Measurements from ENCODE around the gene RRAD.

The RRAD gene

GRCh38 chr16:66950971-66951790 is 25.8 kb upstream of the RRAD start:
- H3K27me3 ChIP-seq: no peaks in the 10 kb centered on the region
- H3K4me1 ChIP-seq: no peaks in the 10 kb centered on the region; the same call in 1 of the 2 replicates
- no peak for TF ChIP-seq CTCF (IDR thresholded peaks at IDR 0.05; ENCODE audit: low read depth, low read length)
- DNase-seq: no peak
- no peaks in the 10 kb centered on the region for H3K36me3 ChIP-seq
- H3K4me3 ChIP-seq (ENCODE audit: low read depth, low read length): no peak overlapping the region
- no peaks in the 10 kb centered on the region for H3K9me3 ChIP-seq

- Histone ChIP-seq H3K36me3 (no peaks in the 10 kb centered on the region), H3K9me3 (no peaks in the 10 kb centered on the region), H3K4me1 (no peaks in the 10 kb centered on the region; the same call in 1 of the 2 replicates), H3K4me3 (ENCODE audit: low read depth, low read length) (no peak overlapping the region), H3K27me3 (no peaks in the 10 kb centered on the region)
- no peak for DNase-seq
- no peak for TF ChIP-seq CTCF (IDR thresholded peaks at IDR 0.05; ENCODE audit: low read depth, low read length)
Observed at GRCh38 chr16:66950437-66950836, 25.1 kb upstream of the RRAD start.

DNA sequence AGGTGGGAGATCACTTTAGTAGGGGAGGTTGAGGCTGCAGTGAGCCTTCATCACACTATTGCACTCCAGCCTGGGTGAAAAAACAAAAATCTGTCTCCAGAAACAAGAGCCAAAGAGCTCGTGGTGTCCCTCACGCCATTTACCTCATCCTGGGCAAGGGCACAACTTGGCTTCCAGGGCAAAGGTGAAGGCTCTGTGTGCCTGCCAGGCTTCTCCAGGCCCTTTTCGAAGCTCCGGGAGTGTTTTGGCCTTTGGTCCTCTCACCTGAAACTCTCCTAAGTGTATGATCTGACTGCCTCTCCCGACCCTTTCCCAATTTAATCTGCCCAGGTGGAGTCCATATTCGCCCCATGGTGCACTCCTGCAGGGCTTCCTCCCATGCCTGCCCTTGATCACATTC is 24.1 kb upstream of the RRAD start:
- TF ChIP-seq CTCF (IDR thresholded peaks at IDR 0.05; ENCODE audit: low read depth, low read length): no peak
- no peaks in the 10 kb centered on the region for H3K36me3 ChIP-seq
- H3K27me3 ChIP-seq: no peaks in the 10 kb centered on the region
- DNase-seq: no peak
- no peaks in the 10 kb centered on the region; the same call in 1 of the 2 replicates for H3K4me1 ChIP-seq
- no peaks in the 10 kb centered on the region for H3K9me3 ChIP-seq
- H3K4me3 ChIP-seq (ENCODE audit: low read depth, low read length): no peak overlapping the region

DNA sequence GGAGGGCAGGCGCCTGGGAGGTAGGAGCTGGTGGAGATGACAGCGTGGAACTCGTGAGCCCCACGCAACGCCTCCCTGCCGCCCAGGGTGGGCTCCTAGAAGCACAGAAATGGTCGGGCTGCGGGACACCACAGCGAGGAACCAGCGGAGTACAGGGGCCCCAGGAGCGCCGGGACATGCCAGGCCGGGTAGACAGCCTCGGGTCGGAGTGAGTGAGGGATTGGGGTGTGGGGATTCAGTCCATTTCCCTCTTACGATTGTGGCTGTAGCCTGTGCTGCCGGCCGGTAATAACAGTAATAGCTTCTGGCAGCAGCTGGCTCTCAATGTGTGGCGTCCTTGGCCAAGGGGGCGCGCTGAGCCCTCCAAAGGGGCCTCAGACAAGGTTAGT is 23.5 kb upstream of the RRAD start:
- TF ChIP-seq CTCF (IDR thresholded peaks at IDR 0.05; ENCODE audit: low read depth, low read length): no peak
- Histone ChIP-seq H3K9me3 (no peaks in the 10 kb centered on the region), H3K4me3 (ENCODE audit: low read depth, low read length) (no peak overlapping the region), H3K4me1 (no peaks in the 10 kb centered on the region; the same call in 1 of the 2 replicates), H3K36me3 (no peaks in the 10 kb centered on the region), H3K27me3 (no peaks in the 10 kb centered on the region)
- DNase-seq: no peak

- Histone ChIP-seq H3K36me3 (peaks cover 2% of the 10 kb centered on the region; the same call in 1 of the 2 replicates), H3K27me3 (no peaks in the 10 kb centered on the region), H3K4me1 (no peaks in the 10 kb centered on the region; the same call in 1 of the 2 replicates), H3K4me3 (ENCODE audit: low read depth, low read length) (peak overlapping the region; percentile 56), H3K9me3 (no peaks in the 10 kb centered on the region)
- no peak for DNase-seq
- TF ChIP-seq CTCF (IDR thresholded peaks at IDR 0.05; ENCODE audit: low read depth, low read length): no peak
Observed at GRCh38 chr16:66948134-66948836, 22.9 kb upstream of the RRAD start.

All from BE2C (cell line).